Measurements from ENCODE around the gene GCFC2. TPM values are rescaled to one million over a fixed set of nuclear protein-coding genes. Genes with fewer than 3 reads are reported as not detected.
A peak's percentile ranks its signal among the peaks of the same experiment; 100 is the strongest.

The GCFC2 gene
- total and polyA plus RNA-seq, 9 of the 15 experiments (the other 6 are each of a cell fraction or from before 2014, with no cell fraction given) = 10.5 to 40.6 (median 23.0) TPM

GRCh38 chr2:75676464-75676863 lies 34.3 kb downstream of the GCFC2 start (continued):
- TF ChIP-seq USF2 (CRISPR knock-in tag; IDR thresholded peaks at IDR 0.05) = no peak
- no peak for TF ChIP-seq CEBPZ (IDR thresholded peaks at IDR 0.05; ENCODE audit: borderline replicate concordance, low read depth, low read length)
- TF ChIP-seq ZNF644 (tag; IDR thresholded peaks at IDR 0.05; ENCODE audit: low read depth) = no peak
- no peak for TF ChIP-seq GABPB1 (CRISPR knock-in tag; IDR thresholded peaks at IDR 0.05)
- TF ChIP-seq GATAD2B (IDR thresholded peaks at IDR 0.05; ENCODE audit: borderline replicate concordance) = no peak
- no peak for TF ChIP-seq ZNF778 (CRISPR knock-in tag; IDR thresholded peaks at IDR 0.05)
- no peak for TF ChIP-seq ZKSCAN3 (CRISPR knock-in tag; IDR thresholded peaks at IDR 0.05)
- TF ChIP-seq MTF1 (CRISPR knock-in tag; IDR thresholded peaks at IDR 0.05; ENCODE audit: borderline replicate concordance) = no peak
- peak; percentile 19 for TF ChIP-seq MEIS2 (IDR thresholded peaks at IDR 0.05; ENCODE audit: partially characterized antibody)
- TF ChIP-seq ETV5 (CRISPR knock-in tag; IDR thresholded peaks at IDR 0.05; ENCODE audit: low read depth) = no peak
- peak; percentile 57; the same call in 1 of the 2 replicates for TF ChIP-seq JUND (IDR thresholded peaks at IDR 0.05; ENCODE audit: borderline replicate concordance, low read depth, low read length)
- no peak; the same call in 2 of the 3 replicates for TF ChIP-seq JUND (tag; IDR thresholded peaks at IDR 0.05; ENCODE audit: borderline replicate concordance, low read depth, low read length)
- no peak for TF ChIP-seq CLOCK (CRISPR knock-in tag; IDR thresholded peaks at IDR 0.05; ENCODE audit: borderline replicate concordance)
- no peak for TF ChIP-seq RBM34 (IDR thresholded peaks at IDR 0.05; ENCODE audit: borderline replicate concordance, insufficient read depth, low read length)
- TF ChIP-seq TCF3 (CRISPR knock-in tag; IDR thresholded peaks at IDR 0.05) = no peak
- TF ChIP-seq FOSL1 (tag; conservative IDR thresholded peaks at IDR 0.05) = peak; percentile 38
- TF ChIP-seq ZNF561 (CRISPR knock-in tag; conservative IDR thresholded peaks at IDR 0.05) = no peak
- TF ChIP-seq SMARCE1 (IDR thresholded peaks at IDR 0.05) = peak; percentile 46
- TF ChIP-seq CHAMP1 (IDR thresholded peaks at IDR 0.05) = no peak
- no peak for TF ChIP-seq ILF3 (IDR thresholded peaks at IDR 0.05; ENCODE audit: borderline replicate concordance)
- TF ChIP-seq NBN (IDR thresholded peaks at IDR 0.05; ENCODE audit: low read depth) = no peak

Measured in K562 (cell line).